ENCODE results near the gene GAK.

DNA sequence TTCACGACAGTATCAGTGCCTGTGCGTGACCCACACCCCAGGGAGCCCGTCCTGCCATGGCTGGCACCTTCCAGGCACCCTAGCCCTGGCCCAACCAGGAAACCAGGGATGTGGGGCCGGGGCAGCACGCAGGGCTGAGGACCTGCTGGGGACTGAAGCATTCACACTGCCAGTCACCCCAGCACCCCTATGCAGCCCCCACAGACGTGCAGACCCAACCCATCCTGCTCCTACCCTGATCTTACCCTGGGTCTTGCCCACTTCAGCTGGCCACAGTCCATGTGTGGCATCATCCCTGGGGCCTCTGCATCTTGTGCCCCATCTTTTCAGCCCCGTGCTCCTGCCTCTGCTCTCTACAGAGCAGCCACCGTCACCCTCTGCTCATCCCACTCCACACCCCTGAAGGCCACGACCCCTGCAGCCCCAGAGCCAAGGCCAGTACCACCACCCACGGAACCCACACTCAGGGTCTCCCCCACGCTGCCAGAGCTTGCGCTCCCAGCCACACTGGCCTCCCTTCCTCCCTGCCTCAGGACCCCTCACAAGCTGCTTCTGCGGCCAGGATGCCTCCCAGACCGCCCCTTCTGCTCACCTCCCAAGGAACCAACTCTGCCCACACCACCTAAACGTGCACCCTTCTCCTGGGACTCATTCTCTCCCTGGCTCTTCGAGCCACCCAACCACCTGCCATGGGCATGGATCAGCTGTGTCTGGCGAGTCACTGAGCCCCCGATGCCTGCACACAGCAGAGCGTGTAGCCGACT is 25.6 kb downstream of the GAK start:
- TF ChIP-seq, protein P1, sequence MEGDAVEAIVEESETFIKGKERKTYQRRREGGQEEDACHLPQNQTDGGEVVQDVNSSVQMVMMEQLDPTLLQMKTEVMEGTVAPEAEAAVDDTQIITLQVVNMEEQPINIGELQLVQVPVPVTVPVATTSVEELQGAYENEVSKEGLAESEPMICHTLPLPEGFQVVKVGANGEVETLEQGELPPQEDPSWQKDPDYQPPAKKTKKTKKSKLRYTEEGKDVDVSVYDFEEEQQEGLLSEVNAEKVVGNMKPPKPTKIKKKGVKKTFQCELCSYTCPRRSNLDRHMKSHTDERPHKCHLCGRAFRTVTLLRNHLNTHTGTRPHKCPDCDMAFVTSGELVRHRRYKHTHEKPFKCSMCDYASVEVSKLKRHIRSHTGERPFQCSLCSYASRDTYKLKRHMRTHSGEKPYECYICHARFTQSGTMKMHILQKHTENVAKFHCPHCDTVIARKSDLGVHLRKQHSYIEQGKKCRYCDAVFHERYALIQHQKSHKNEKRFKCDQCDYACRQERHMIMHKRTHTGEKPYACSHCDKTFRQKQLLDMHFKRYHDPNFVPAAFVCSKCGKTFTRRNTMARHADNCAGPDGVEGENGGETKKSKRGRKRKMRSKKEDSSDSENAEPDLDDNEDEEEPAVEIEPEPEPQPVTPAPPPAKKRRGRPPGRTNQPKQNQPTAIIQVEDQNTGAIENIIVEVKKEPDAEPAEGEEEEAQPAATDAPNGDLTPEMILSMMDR (IDR thresholded peaks at IDR 0.05; ENCODE audit: poor library complexity): no peak
- TF ChIP-seq EZH2 (IDR thresholded peaks at IDR 0.05; ENCODE audit: borderline replicate concordance): no peak
- no peak for TF ChIP-seq EZH2phosphoT487 (IDR thresholded peaks at IDR 0.05; ENCODE audit: low read depth, severe bottlenecking, unreplicated experiment)

Data from hepatocyte (in vitro differentiated cells).